Neutrophil (primary cell): Measurements from ENCODE around the gene CLTC.

Experiments used
- H3K27ac ChIP-seq: fragments of 200-600 bp; sonication (generic); 2 replicates; pipeline ENCODE4 v1.5.1; 2016; ENCODE audit warnings: mild to moderate bottlenecking, moderate library complexity
- H3K27me3 ChIP-seq: fragments of 200-600 bp; sonication (generic); 2 replicates; pipeline ENCODE4 v1.6.0; 2016; ENCODE audit warnings: mild to moderate bottlenecking
- H3K36me3 ChIP-seq: fragments of 200-600 bp; sonication (generic); 2 replicates; pipeline ENCODE4 v1.5.1; 2017
- H3K4me1 ChIP-seq, 2 experiments: fragments of 200-600 bp in 1 of 2; sonication (generic) in 1 of 2; 1 replicate in 1 of 2; 2 replicates in 1 of 2; pipeline versions ENCODE4 v1.5.1 to v1.6.1; 2013 to 2016; ENCODE audit warnings: low read depth in 1 of 2, low read length in 1 of 2, mild to moderate bottlenecking in 1 of 2, moderate library complexity in 1 of 2; ENCODE audit not compliant: control insufficient read depth in 1 of 2, insufficient read depth in 1 of 2
- H3K4me3 ChIP-seq, 2 experiments: fragments of 200-600 bp in 1 of 2; sonication (generic) in 1 of 2; 1 replicate in 1 of 2; 2 replicates in 1 of 2; pipeline ENCODE4 v1.5.1; 2013 to 2016; ENCODE audit warnings: low read depth in 1 of 2, low read length in 1 of 2, mild to moderate bottlenecking in 1 of 2, moderate library complexity in 1 of 2
- H3K9me3 ChIP-seq: fragments of 200-600 bp; sonication (generic); 2 replicates; pipeline ENCODE4 v1.5.1; 2016
- CTCF ChIP-seq: fragments of 200-600 bp; sonication (generic); IDR thresholded peaks from 2 replicates; pipeline ENCODE4 v1.5.1; 2016; ENCODE audit warnings: antibody characterized with exemption

The CLTC gene

DNA sequence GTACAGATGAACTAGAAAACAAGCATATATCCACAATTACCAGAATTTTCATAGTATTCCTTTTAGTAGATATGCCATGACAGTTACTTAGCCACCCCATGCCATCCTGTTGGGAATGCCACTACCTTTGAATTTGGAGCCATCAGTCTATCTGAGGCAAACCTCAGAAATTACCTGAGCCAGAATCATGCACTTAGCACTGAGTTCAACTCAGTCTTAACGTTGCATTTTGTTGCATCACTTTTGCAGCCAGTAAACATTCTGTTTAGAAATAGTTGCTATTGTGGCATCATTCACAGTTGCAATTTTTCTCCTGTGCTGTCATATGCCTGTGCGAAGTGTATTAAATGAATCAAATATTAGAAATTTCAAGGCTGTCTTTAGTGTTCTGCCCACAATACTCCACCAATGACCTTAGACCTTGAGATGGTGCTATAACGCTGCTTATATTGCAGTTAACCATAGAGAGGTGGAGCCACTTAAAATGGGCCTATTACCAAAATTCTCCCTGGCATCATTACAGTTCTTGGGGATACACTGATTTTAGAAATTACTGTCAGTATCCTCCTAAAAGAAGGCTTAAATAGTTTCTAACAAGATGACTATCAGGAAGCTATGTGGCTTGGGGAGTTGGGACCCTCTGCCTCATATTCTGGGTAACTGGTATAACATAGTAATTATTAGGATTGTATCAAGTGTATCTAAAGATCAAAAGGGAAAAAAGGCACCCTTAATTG, 76.4 kb downstream of the CLTC start:
- H3K27me3 ChIP-seq = no peaks in the 10 kb centered on the region
- peaks cover 11 to 12% of the 10 kb centered on the region in 2 experiments for H3K4me1 ChIP-seq
- TF ChIP-seq CTCF = no peak
- H3K9me3 ChIP-seq = no peaks in the 10 kb centered on the region
- H3K4me3 ChIP-seq = no peak overlapping the region
- peak overlapping the region; percentile 58 for H3K27ac ChIP-seq
- peaks cover 82% of the 10 kb centered on the region for H3K36me3 ChIP-seq

GRCh38 chr17:59696682-59697277, 77.1 kb downstream of the CLTC start:
- TF ChIP-seq CTCF = no peak
- Histone ChIP-seq H3K27ac (peak overlapping the region; percentile 58), H3K4me1 (peaks cover 11 to 12% of the 10 kb centered on the region in 2 experiments), H3K36me3 (peaks cover 75% of the 10 kb centered on the region), H3K4me3 (no peak overlapping the region), H3K27me3 (no peaks in the 10 kb centered on the region), H3K9me3 (no peaks in the 10 kb centered on the region)

- H3K36me3 ChIP-seq = peaks cover 69% of the 10 kb centered on the region
- no peaks in the 10 kb centered on the region for H3K27me3 ChIP-seq
- H3K4me1 ChIP-seq = peaks cover 11 to 12% of the 10 kb centered on the region in 2 experiments
- no peaks in the 10 kb centered on the region for H3K9me3 ChIP-seq
- peak overlapping the region; percentile 58 for H3K27ac ChIP-seq
- no peak overlapping the region for H3K4me3 ChIP-seq
- no peak for TF ChIP-seq CTCF
These were observed 78.4 kb downstream of the CLTC start for GRCh38 chr17:59698143-59698542.

DNA sequence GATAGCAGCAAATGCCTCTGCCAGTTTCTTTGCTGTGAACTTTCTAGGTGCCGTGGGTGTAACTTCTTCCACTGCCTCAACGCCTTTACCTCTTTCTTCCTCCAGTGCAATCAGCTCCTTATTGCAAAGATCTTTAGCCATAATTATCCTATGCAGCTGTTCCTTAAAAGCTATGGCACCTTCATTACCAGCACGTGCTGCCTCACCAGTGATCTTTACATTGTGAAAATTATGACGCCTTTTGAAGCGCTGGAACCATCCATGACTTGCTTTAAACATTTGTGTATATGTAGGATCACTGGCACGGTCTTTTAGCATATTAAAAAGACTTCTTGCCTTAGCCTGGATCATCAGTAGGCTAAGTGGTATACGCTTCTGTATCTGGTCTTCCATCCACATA, 79.5 kb downstream of the CLTC start:
- no peaks in the 10 kb centered on the region for H3K27me3 ChIP-seq
- H3K4me1 ChIP-seq = peaks cover 11 to 12% of the 10 kb centered on the region in 2 experiments
- no peak for TF ChIP-seq CTCF
- peaks cover 58% of the 10 kb centered on the region for H3K36me3 ChIP-seq
- no peak overlapping the region for H3K4me3 ChIP-seq
- no peaks in the 10 kb centered on the region for H3K9me3 ChIP-seq
- H3K27ac ChIP-seq = no peak overlapping the region

- Histone ChIP-seq H3K9me3 (no peaks in the 10 kb centered on the region), H3K27me3 (no peaks in the 10 kb centered on the region), H3K4me3 (no peak overlapping the region), H3K4me1 (peaks cover 11 to 12% of the 10 kb centered on the region in 2 experiments), H3K36me3 (peaks cover 52% of the 10 kb centered on the region), H3K27ac (no peak overlapping the region)
- no peak for TF ChIP-seq CTCF
These were observed 80.1 kb downstream of the CLTC start for GRCh38 chr17:59699786-59700185.
